ENCODE results near the gene ACER3. TPM values are rescaled to one million over a fixed set of nuclear protein-coding genes. Genes with fewer than 3 reads are reported as not detected.
A peak's percentile ranks its signal among the peaks of the same experiment; 100 is the strongest.

The ACER3 gene
- total RNA-seq, 1 experiment from 2014 or later: 10.7 TPM

- H3K4me3 ChIP-seq (ENCODE audit: low read length): no peak overlapping the region
- H3K27ac ChIP-seq (ENCODE audit: low read length): no peak overlapping the region
- H3K79me2 ChIP-seq (ENCODE audit: low read length): no peaks in the 10 kb centered on the region
- H3K36me3 ChIP-seq (ENCODE audit: insufficient read depth, low read length): no peaks in the 10 kb centered on the region
- no peaks in the 10 kb centered on the region for H4K20me1 ChIP-seq (ENCODE audit: insufficient read depth, low read depth, low read length)
- no peak overlapping the region for H3K9ac ChIP-seq (ENCODE audit: low read length)
- H3K9me2 ChIP-seq (replicated peaks; ENCODE audit: insufficient read depth, low read length): no peaks in the 10 kb centered on the region
- no peaks in the 10 kb centered on the region for H3K4me1 ChIP-seq (ENCODE audit: low read length)
- DNase-seq: no peak
- no peaks in the 10 kb centered on the region for H3K27me3 ChIP-seq (ENCODE audit: low read length)
- H3K9me3 ChIP-seq (ENCODE audit: low read length): no peaks in the 10 kb centered on the region
- no peak overlapping the region for H2AFZ ChIP-seq (ENCODE audit: low read length)
- no peak overlapping the region for H3K4me2 ChIP-seq (ENCODE audit: low read depth, low read length, poor library complexity, severe bottlenecking)
Observed at GRCh38 chr11:76910620-76911414, 50.1 kb downstream of the ACER3 start.

GRCh38 chr11:76911415-76911808 lies 50.7 kb downstream of the ACER3 start:
- no peaks in the 10 kb centered on the region for H3K4me1 ChIP-seq (ENCODE audit: low read length)
- DNase-seq: no peak
- H3K4me2 ChIP-seq (ENCODE audit: low read depth, low read length, poor library complexity, severe bottlenecking): no peak overlapping the region
- H2AFZ ChIP-seq (ENCODE audit: low read length): no peak overlapping the region
- H3K79me2 ChIP-seq (ENCODE audit: low read length): no peaks in the 10 kb centered on the region
- no peak overlapping the region for H3K4me3 ChIP-seq (ENCODE audit: low read length)
- no peak overlapping the region for H3K9ac ChIP-seq (ENCODE audit: low read length)
- no peaks in the 10 kb centered on the region for H3K27me3 ChIP-seq (ENCODE audit: low read length)
- no peak overlapping the region for H3K27ac ChIP-seq (ENCODE audit: low read length)
- no peaks in the 10 kb centered on the region for H3K9me3 ChIP-seq (ENCODE audit: low read length)
- H3K36me3 ChIP-seq (ENCODE audit: insufficient read depth, low read length): no peaks in the 10 kb centered on the region
- H4K20me1 ChIP-seq (ENCODE audit: insufficient read depth, low read depth, low read length): no peaks in the 10 kb centered on the region
- no peaks in the 10 kb centered on the region for H3K9me2 ChIP-seq (replicated peaks; ENCODE audit: insufficient read depth, low read length)

DNA sequence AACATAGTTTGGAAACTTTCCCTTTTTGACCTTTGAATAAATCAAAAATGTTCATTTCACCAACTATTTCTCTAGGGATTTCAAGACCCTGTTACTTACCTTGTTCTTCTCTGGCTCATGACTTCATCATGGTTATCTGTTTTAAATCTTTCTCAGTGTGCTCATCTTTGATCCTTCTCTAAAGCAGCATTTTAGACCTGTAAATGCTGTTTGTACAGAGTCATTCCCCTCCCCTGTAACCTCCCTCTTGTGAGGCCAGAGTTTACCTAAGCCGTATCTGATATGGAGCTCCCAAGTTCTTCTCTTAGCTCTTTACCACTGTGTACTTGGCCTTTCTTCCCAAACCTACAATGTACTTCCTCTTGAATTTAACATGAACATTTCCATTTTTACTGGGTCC lies 56.0 kb downstream of the ACER3 start:
- H3K4me2 ChIP-seq (ENCODE audit: low read depth, low read length, poor library complexity, severe bottlenecking): no peak overlapping the region
- no peaks in the 10 kb centered on the region for H3K27me3 ChIP-seq (ENCODE audit: low read length)
- no peak overlapping the region for H3K4me3 ChIP-seq (ENCODE audit: low read length)
- no peak overlapping the region for H2AFZ ChIP-seq (ENCODE audit: low read length)
- no peak overlapping the region for H3K9ac ChIP-seq (ENCODE audit: low read length)
- no peaks in the 10 kb centered on the region for H3K9me2 ChIP-seq (replicated peaks; ENCODE audit: insufficient read depth, low read length)
- no peaks in the 10 kb centered on the region for H3K36me3 ChIP-seq (ENCODE audit: insufficient read depth, low read length)
- H3K79me2 ChIP-seq (ENCODE audit: low read length): no peaks in the 10 kb centered on the region
- 0 out of 2 replicates have a peak, but pooled peaks cover 3% of the 10 kb centered on the region for H4K20me1 ChIP-seq (ENCODE audit: insufficient read depth, low read depth, low read length)
- no peak for DNase-seq
- no peaks in the 10 kb centered on the region for H3K9me3 ChIP-seq (ENCODE audit: low read length)
- no peaks in the 10 kb centered on the region; the same call in 1 of the 2 replicates for H3K4me1 ChIP-seq (ENCODE audit: low read length)
- H3K27ac ChIP-seq (ENCODE audit: low read length): no peak overlapping the region

GRCh38 chr11:76918941-76919386 lies 58.2 kb downstream of the ACER3 start:
- no peaks in the 10 kb centered on the region for H3K36me3 ChIP-seq (ENCODE audit: insufficient read depth, low read length)
- H3K9me3 ChIP-seq (ENCODE audit: low read length): no peaks in the 10 kb centered on the region
- no peak overlapping the region for H3K9ac ChIP-seq (ENCODE audit: low read length)
- H2AFZ ChIP-seq (ENCODE audit: low read length): no peak overlapping the region
- H3K9me2 ChIP-seq (replicated peaks; ENCODE audit: insufficient read depth, low read length): no peaks in the 10 kb centered on the region
- 0 out of 2 replicates have a peak, but pooled peaks cover 8% of the 10 kb centered on the region for H4K20me1 ChIP-seq (ENCODE audit: insufficient read depth, low read depth, low read length)
- H3K27me3 ChIP-seq (ENCODE audit: low read length): no peaks in the 10 kb centered on the region
- H3K4me2 ChIP-seq (ENCODE audit: low read depth, low read length, poor library complexity, severe bottlenecking): no peak overlapping the region
- H3K4me3 ChIP-seq (ENCODE audit: low read length): no peak overlapping the region
- peak; percentile 73 for DNase-seq
- H3K4me1 ChIP-seq (ENCODE audit: low read length): no peaks in the 10 kb centered on the region; the same call in 1 of the 2 replicates
- no peak overlapping the region for H3K27ac ChIP-seq (ENCODE audit: low read length)
- H3K79me2 ChIP-seq (ENCODE audit: low read length): no peaks in the 10 kb centered on the region

GRCh38 chr11:76919467-76919866 lies 58.7 kb downstream of the ACER3 start:
- 0 out of 2 replicates have a peak, but pooled peaks cover 8% of the 10 kb centered on the region for H4K20me1 ChIP-seq (ENCODE audit: insufficient read depth, low read depth, low read length)
- no peaks in the 10 kb centered on the region for H3K9me3 ChIP-seq (ENCODE audit: low read length)
- H3K27ac ChIP-seq (ENCODE audit: low read length): no peak overlapping the region
- no peaks in the 10 kb centered on the region for H3K9me2 ChIP-seq (replicated peaks; ENCODE audit: insufficient read depth, low read length)
- H3K4me1 ChIP-seq (ENCODE audit: low read length): no peaks in the 10 kb centered on the region; the same call in 1 of the 2 replicates
- no peak overlapping the region for H3K4me2 ChIP-seq (ENCODE audit: low read depth, low read length, poor library complexity, severe bottlenecking)
- no peaks in the 10 kb centered on the region for H3K36me3 ChIP-seq (ENCODE audit: insufficient read depth, low read length)
- DNase-seq: no peak
- no peak overlapping the region for H3K9ac ChIP-seq (ENCODE audit: low read length)
- no peaks in the 10 kb centered on the region for H3K79me2 ChIP-seq (ENCODE audit: low read length)
- H3K27me3 ChIP-seq (ENCODE audit: low read length): no peaks in the 10 kb centered on the region
- H3K4me3 ChIP-seq (ENCODE audit: low read length): no peak overlapping the region
- no peak overlapping the region for H2AFZ ChIP-seq (ENCODE audit: low read length)

DNA sequence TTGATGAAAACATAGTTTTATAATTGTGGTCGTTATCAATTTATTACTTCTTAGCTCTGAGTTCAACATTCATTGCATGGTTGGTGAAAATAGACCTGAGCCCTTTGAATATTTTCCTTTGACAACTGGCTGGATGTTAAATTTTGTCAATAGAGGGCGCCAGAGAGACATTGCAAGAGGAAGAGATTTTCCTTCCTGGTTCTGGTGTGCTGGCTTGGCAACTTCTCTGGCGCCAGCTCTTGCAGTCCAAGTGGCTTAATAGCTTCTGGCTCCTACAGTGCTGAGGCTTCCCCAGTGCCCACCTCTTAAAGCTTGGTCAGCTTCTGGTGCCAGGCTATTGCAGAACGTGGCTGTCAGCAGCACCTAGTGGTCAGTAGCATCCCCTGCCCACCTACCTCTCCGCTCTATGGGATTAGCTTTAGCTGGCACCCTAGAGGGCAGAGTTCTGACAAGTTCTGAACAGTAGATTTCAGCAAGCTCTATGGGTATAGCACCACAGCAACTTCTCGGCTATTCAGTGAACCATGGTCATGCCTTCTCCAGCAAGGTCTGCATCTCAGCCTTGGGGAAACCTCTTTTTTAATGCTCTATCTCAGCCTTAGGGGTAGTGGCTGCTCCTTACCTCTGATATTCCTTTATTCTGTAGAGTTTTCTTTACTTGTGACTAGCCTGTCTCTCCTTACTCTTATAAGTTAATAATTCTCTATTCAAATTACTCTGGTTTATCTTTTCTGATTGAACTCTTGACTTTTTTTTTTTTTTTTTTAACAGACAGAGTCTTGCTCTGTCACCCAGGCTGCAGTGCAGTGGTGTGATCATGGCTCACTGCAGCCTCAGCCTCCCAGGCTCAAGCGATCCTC lies 59.4 kb downstream of the ACER3 start:
- H4K20me1 ChIP-seq (ENCODE audit: insufficient read depth, low read depth, low read length): 0 out of 2 replicates have a peak, but pooled peaks cover 8% of the 10 kb centered on the region
- no peak overlapping the region for H3K4me3 ChIP-seq (ENCODE audit: low read length)
- no peak overlapping the region for H2AFZ ChIP-seq (ENCODE audit: low read length)

GRCh38 chr11:76927160-76927559 lies 66.4 kb downstream of the ACER3 start:
- Histone ChIP-seq H3K9me2 (replicated peaks; ENCODE audit: insufficient read depth, low read length) (no peaks in the 10 kb centered on the region), H3K27ac (ENCODE audit: low read length) (no peak overlapping the region), H3K9ac (ENCODE audit: low read length) (no peak overlapping the region), H3K4me2 (ENCODE audit: low read depth, low read length, poor library complexity, severe bottlenecking) (no peak overlapping the region), H3K79me2 (ENCODE audit: low read length) (no peaks in the 10 kb centered on the region), H3K9me3 (ENCODE audit: low read length) (no peaks in the 10 kb centered on the region), H3K36me3 (ENCODE audit: insufficient read depth, low read length) (no peaks in the 10 kb centered on the region), H3K27me3 (ENCODE audit: low read length) (no peaks in the 10 kb centered on the region), H3K4me3 (ENCODE audit: low read length) (no peak overlapping the region), H4K20me1 (ENCODE audit: insufficient read depth, low read depth, low read length) (0 out of 2 replicates have a peak, but pooled peaks cover 5% of the 10 kb centered on the region), H3K4me1 (ENCODE audit: low read length) (no peaks in the 10 kb centered on the region), H2AFZ (ENCODE audit: low read length) (no peak overlapping the region)
- DNase-seq: peak; percentile 7

More for the DNA sequence above, 59.4 kb downstream of the ACER3 start:
- H3K9ac ChIP-seq (ENCODE audit: low read length): no peak overlapping the region
- H3K9me3 ChIP-seq (ENCODE audit: low read length): no peaks in the 10 kb centered on the region
- H3K27ac ChIP-seq (ENCODE audit: low read length): no peak overlapping the region
- no peaks in the 10 kb centered on the region for H3K9me2 ChIP-seq (replicated peaks; ENCODE audit: insufficient read depth, low read length)
- H3K27me3 ChIP-seq (ENCODE audit: low read length): no peaks in the 10 kb centered on the region
- no peak overlapping the region for H3K4me2 ChIP-seq (ENCODE audit: low read depth, low read length, poor library complexity, severe bottlenecking)
- no peaks in the 10 kb centered on the region; the same call in 1 of the 2 replicates for H3K4me1 ChIP-seq (ENCODE audit: low read length)
- peak; percentile 92 for DNase-seq
- no peaks in the 10 kb centered on the region for H3K79me2 ChIP-seq (ENCODE audit: low read length)
- no peaks in the 10 kb centered on the region for H3K36me3 ChIP-seq (ENCODE audit: insufficient read depth, low read length)

DNA sequence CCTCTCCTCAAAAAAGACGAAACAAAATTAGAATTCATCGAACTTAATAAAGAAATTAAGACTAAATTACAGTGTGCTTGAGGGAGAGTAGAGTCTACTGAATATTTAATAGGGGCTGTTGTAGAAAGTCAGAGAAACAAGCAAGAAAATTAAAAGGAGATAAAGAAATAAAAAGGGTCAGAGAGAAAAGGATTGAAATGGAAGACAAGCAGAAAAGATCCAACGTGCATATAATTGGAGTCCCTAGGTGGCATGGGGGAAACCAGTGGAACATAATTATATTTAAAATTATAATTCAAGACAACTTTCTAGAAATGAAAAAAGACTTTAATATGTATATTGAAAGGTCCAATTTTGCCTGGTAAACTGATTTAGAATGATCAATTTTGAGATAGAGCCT lies 74.3 kb downstream of the ACER3 start:
- Histone ChIP-seq H4K20me1 (ENCODE audit: insufficient read depth, low read depth, low read length) (no peaks in the 10 kb centered on the region), H3K9ac (ENCODE audit: low read length) (no peak overlapping the region), H3K27ac (ENCODE audit: low read length) (no peak overlapping the region), H2AFZ (ENCODE audit: low read length) (no peak overlapping the region), H3K27me3 (ENCODE audit: low read length) (no peaks in the 10 kb centered on the region), H3K9me2 (replicated peaks; ENCODE audit: insufficient read depth, low read length) (no peaks in the 10 kb centered on the region), H3K36me3 (ENCODE audit: insufficient read depth, low read length) (no peaks in the 10 kb centered on the region), H3K79me2 (ENCODE audit: low read length) (no peaks in the 10 kb centered on the region), H3K4me3 (ENCODE audit: low read length) (no peak overlapping the region), H3K4me1 (ENCODE audit: low read length) (no peaks in the 10 kb centered on the region), H3K9me3 (ENCODE audit: low read length) (no peaks in the 10 kb centered on the region), H3K4me2 (ENCODE audit: low read depth, low read length, poor library complexity, severe bottlenecking) (no peak overlapping the region)
- no peak for DNase-seq

Measured in Karpas-422 (cell line).